Measurements from ENCODE around the gene ZNF784.

DNA sequence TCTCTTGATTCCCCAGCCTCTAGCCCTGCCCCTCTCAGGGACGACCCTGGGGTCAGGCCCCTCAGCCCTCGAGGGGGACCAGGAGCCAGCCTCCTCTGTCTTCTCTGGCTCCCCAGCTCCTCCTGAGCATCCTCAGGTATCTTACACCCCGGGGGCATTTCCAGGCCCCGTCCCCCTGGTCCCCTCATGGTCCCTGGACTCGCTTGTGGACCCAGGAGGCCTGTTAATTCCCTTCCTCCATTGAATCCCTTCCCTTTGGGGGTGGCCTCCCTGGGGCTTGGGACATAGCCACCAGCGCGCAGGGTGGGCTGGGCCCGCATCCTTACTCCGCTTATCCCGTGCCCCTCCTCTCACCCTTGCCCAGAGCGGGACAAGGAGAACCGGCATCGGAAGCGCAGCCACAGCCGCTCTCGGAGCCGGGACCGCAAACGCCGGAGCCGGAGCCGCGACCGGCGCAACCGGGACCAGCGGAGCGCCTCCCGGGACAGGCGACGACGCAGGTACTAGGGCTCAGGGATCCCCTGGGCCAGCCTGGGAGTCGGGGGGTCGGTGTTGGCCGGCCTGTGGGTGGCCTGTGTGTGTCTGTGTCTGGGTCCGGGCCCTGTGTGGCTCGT is 34.6 kb upstream of the ZNF784 start:
- TF ChIP-seq, protein P1, sequence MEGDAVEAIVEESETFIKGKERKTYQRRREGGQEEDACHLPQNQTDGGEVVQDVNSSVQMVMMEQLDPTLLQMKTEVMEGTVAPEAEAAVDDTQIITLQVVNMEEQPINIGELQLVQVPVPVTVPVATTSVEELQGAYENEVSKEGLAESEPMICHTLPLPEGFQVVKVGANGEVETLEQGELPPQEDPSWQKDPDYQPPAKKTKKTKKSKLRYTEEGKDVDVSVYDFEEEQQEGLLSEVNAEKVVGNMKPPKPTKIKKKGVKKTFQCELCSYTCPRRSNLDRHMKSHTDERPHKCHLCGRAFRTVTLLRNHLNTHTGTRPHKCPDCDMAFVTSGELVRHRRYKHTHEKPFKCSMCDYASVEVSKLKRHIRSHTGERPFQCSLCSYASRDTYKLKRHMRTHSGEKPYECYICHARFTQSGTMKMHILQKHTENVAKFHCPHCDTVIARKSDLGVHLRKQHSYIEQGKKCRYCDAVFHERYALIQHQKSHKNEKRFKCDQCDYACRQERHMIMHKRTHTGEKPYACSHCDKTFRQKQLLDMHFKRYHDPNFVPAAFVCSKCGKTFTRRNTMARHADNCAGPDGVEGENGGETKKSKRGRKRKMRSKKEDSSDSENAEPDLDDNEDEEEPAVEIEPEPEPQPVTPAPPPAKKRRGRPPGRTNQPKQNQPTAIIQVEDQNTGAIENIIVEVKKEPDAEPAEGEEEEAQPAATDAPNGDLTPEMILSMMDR (IDR thresholded peaks at IDR 0.05; ENCODE audit: low read depth, low read length): no peak
- TF ChIP-seq EZH2phosphoT487 (IDR thresholded peaks at IDR 0.05; ENCODE audit: low read depth): no peak
